GM21786 (cell line): Measurements from ENCODE around the gene CDH13.

ENCODE experiments used
- ATAC-seq: cut with Tn5 transposase; IDR thresholded peaks from one replicate; pipeline ENCODE4 v1.9.1; 2021; ENCODE audit not compliant: unreplicated experiment

The CDH13 gene

GRCh38 chr16:83270640-83271039 is 643.9 kb downstream of the CDH13 start:
- no peak for ATAC-seq

DNA sequence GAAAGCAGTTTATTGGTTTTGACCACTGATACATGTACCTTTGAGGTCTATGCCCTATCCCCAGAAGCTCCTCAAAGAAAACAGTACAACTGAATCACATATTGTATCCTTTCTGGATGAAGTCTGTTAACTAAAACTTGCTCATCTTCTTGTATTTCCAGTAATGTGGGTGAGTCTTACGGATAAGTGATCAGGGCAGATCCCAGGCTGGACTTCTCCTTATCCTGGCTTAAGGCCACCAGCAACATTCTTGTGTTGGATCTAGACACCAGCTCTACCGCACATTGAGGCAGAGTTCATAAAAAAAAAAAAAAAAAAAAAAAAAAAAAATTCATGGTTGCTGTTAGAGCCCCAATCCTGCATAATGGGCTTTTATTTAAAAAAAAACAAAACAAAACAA is 644.4 kb downstream of the CDH13 start:
- ATAC-seq = no peak

- no peak for ATAC-seq
Observed at GRCh38 chr16:83271970-83272575, 645.3 kb downstream of the CDH13 start.

DNA sequence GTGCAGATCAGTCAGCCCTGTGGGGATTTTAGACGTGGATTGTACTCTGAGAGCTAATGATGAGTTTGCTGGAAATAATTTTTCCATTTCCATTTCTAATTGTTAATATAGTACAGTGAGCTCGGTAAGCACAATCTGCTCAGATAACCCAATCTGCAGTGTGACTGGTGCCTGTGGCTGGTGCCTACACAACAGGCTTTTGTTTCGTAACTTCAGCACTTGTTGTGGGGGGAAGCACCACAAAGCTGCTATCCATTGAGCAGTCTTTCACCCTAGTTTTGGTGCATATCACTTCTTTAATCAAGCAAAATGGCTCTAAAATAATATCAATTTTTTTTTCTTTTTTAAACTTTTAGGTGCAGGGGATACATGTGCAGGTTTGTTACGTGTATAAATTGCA is 646.1 kb downstream of the CDH13 start:
- ATAC-seq = no peak

DNA sequence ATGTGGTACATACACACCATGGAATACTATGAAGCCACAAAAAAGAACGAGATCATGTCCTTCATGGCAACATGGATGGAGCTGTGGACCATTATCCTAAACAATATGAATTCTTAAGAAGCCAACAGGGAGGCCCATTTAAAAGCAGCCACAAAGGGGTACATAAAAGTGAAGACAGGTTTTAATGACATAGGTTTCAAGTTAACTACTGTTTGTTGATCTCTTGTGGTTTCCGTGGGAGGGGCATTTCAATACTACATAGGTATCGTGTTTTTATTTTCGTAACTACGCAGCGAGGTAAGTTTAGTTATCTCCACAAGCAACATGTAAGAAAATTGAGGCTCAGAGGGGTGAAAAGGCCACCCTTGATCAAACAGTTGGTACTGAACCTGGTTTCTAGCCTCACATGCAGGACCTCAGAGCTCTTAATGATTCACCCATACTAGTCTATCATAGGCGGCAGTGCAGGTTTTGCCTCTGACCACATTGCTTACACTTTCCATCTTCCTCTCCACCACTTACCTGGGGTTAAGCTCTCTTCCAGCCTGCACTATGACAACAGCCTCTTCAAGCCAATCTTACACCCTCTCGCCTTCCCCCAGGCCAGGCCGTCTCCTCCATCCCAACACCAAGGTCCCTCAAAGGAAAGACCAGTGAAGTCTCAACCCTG is 646.9 kb downstream of the CDH13 start:
- ATAC-seq = no peak

DNA sequence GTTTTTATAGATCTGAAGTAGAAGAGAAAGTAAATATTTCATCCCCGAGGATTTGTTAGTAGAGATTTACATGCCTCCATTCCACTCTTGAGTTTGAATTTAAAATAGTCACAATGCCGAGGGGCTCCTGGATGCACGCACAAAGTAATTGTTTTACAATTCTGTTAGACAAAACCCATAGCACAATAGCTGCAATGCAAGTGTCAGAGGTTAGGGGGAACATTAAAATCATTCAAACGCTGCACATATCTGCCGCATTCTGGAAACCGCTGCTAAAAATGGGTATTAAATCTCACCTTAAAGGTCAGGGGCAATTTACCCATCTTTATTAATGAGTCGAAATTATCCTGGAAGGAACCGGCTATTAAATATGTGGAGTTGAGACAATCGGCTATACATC is 652.5 kb downstream of the CDH13 start:
- ATAC-seq = no peak

DNA sequence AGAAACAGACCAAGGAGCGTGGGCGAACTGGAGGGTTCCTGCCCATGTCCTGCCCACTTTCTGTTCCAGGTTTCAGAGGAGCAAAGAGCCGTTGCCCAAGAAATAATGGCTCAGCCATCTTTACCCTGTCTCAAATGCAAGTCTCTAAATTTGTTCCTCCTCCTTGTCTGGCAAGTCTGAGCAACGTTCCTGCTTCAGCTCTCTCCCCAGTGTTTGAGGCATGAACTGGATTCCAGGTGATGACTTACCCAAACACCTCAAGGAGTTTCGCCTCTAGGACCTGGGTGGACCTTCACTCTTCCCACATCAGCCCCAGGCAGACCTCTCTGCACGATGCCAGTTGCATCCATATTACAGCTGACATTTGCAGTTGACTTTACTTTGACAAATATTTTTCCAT is 659.2 kb downstream of the CDH13 start:
- no peak for ATAC-seq

- no peak for ATAC-seq
Observed at GRCh38 chr16:83296505-83296904, 669.7 kb downstream of the CDH13 start.

DNA sequence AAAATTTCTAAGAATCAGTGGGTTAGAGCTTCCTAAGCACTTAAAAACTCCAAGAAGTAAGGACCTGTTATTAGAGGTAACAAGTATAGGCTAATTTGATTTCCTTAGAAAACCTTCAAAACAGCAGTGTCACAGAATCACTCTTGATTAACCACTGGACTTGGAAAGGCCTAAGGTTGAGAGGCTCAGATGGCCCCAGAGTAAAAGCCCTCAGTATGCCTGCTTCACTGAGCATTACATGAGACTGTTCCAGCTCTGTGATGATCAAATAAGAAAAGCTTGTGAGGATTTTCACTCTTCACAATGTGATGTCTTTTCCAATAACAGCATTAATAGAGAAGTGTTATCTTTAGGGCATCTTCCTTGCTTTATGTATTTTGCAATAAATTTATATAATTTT is 671.8 kb downstream of the CDH13 start:
- no peak for ATAC-seq

GRCh38 chr16:83300326-83300725 is 673.6 kb downstream of the CDH13 start:
- no peak for ATAC-seq

DNA sequence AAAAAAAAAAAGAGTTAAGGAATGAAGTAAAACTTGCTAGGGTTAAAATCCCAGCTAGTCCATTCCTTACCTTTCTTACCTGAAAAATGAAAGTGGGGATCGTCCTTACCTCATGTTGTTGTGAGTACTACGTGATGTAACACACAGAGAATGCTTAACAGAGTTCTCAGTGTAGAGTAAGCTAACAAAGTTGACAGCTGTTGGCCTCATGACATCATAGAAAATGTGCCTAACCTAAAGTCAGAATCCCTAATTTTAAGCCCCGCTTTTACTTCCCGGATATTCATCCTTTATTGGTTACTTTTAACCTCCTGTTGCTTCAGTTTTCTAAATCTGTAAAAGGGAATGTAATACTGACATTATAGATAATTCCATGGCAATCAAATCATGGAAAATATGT is 675.2 kb downstream of the CDH13 start:
- ATAC-seq = no peak

GRCh38 chr16:83302853-83303252 is 676.1 kb downstream of the CDH13 start:
- ATAC-seq = no peak

DNA sequence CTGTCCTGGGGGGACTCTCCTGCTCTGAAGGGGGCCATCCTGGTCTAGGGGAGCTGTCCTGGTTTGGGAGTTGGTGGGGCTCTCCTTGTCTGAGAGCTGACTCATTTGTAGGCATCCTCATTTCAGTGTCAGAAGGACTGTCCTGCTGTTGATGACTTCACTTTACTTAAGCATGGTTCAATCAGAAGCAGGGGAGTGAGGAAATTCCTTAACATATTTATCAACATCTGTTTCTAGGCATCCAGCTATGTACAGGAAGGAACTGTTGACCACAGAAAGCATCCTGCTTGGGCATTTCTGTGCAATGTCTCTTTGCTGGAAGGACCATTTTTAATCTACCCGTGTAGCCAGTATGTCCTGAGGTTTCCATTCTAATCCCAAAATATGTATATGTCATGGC is 678.3 kb downstream of the CDH13 start:
- ATAC-seq = no peak

DNA sequence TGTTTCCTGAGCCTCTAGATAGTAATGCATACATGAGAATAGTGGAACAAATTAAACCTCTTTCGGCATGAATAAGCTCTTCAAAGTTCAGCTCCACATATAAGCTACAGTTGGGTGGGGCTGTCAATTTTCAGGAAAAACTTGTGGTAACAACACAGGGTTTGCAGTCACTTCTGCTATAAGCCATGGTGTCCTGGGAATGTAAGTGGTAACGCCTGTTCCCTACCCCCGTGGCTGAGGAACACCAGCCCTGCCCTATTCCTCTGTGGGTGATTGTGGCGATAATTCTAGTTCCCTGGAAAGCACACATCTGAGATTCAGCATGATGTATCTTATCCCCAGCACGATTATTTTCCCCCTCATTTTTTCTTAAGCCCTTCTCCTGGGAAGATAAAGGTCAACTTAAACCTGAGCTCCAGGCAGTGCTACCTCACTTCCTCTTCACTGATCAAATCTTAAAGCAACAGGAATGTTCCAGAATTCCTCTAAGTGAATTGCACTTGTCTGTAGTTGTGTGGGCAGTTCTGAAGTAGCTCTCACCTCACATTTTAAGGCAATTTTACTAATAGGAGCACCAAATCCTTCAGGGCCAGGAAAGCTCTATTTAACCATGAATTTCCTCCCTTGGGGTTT is 680.3 kb downstream of the CDH13 start:
- ATAC-seq = no peak

- no peak for ATAC-seq
Observed at GRCh38 chr16:83307594-83307992, 680.8 kb downstream of the CDH13 start.

GRCh38 chr16:83308414-83308813 is 681.6 kb downstream of the CDH13 start:
- ATAC-seq = no peak

DNA sequence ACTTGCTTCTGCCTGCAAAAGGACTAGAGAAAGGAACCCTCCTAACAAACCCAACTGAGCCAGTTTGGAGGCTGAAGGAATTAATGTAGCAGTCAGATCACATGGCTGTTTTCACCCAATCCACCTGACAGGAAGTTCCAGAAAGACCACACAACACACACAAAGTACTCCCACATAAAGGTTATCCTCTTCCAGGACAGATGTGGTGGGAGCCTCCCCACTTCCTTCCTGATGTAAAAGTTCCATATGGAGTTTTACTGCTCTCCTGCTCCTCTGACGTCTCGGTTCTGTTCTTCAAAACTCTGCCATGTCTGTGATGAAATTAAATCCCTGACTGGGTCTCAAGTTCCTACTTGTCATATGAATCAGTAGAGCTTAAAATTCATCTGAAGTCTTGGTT is 684.0 kb downstream of the CDH13 start:
- ATAC-seq = no peak

DNA sequence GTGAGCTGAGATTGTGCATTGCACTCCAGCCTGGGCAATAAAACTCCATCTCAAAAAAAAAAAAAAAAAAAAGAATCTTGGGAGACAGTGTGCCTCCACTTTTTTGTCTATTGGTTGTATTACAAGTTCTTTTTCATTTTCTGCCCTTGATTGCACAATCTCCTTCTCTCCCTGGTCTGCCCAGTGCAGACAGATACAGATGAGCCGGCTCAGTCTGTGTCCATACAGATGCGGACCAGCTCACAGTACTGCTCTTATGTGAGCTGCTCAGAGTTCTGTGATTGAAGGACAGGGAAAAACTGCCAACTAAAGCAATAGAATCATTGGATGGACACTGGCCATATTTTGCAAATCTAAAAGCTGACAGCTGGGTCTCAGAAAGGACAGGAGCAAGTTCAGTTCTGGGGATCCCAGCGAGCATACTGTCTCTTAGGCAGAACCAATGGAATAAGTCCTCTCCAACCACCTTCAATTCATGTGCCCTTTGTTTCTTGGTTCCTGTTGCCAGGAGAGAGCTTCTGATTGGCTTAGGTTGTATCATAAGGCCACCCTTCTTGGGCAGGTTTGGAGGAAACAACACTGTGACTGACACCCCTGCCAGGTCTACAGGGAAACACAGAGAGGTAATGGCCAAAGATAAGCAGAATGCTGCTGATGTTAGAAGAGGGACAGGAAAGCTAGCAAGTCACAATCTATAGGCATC is 685.4 kb downstream of the CDH13 start:
- ATAC-seq = no peak

- no peak for ATAC-seq
Observed at GRCh38 chr16:83312718-83313245, 686.0 kb downstream of the CDH13 start.

GRCh38 chr16:83315271-83315670 is 688.5 kb downstream of the CDH13 start:
- no peak for ATAC-seq

- ATAC-seq = no peak
Observed at GRCh38 chr16:83316458-83316857, 689.7 kb downstream of the CDH13 start.

DNA sequence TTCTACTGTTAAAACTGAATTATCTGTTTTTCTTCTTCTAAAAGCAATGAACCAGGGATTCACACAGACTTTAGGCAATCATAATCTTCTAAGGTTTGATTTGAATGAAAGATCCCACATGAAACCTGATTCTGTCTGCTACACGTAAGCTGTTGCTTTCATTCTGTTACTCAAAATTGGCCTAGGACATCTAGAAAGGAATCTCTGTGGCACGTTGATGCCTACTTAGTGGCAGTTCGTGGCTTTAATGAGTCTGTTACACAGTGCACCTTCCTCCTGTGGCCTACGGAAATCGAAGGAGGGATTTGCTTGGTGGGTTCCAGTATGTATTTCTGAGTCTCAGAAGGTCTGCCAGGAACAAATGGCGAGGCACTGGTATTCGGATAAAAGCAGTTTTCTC is 691.6 kb downstream of the CDH13 start:
- no peak for ATAC-seq
